Nephron progenitor cell (in vitro differentiated cells): Measurements from ENCODE around the gene RBMS1.

Experiments used
- DNase-seq: peaks from one replicate; pipeline ENCODE4 v3.0.0; 2021
- H3K27ac Mint-ChIP-seq: 2 replicates; pipeline ENCODE4 v1.8.0; 2021; ENCODE audit warnings: mild to moderate bottlenecking, moderate library complexity, mixed read lengths
- H3K27me3 Mint-ChIP-seq: 2 replicates; pipeline ENCODE4 v1.8.0; 2021; ENCODE audit warnings: mild to moderate bottlenecking, low read depth, mixed read lengths; ENCODE audit not compliant: poor library complexity
- H3K36me3 Mint-ChIP-seq: 2 replicates; pipeline ENCODE4 v1.8.0; 2021; ENCODE audit warnings: low read depth, mixed read lengths
- H3K4me1 Mint-ChIP-seq: 2 replicates; pipeline ENCODE4 v1.8.0; 2021; ENCODE audit warnings: mixed read lengths
- H3K4me3 Mint-ChIP-seq: 2 replicates; pipeline ENCODE4 v1.8.0; 2021; ENCODE audit warnings: mild to moderate bottlenecking, moderate library complexity, mixed read lengths
- H3K9me3 Mint-ChIP-seq: 2 replicates; pipeline ENCODE4 v1.8.0; 2021; ENCODE audit warnings: mild to moderate bottlenecking, moderate library complexity, mixed read lengths
- CTCF ChIP-seq: fragments of 200-600 bp; sonication (generic); IDR thresholded peaks from 2 replicates; pipeline ENCODE4 v1.5.0; 2021; ENCODE audit warnings: antibody characterized with exemption

RBMS1 gene

GRCh38 chr2:160377204-160377995 lies 116.2 kb downstream of the RBMS1 start:
- Mint-ChIP-seq H3K4me1 (peaks cover 64% of the 10 kb centered on the region), H3K27me3 (no peaks in the 10 kb centered on the region)
- no peak for TF ChIP-seq CTCF

GRCh38 chr2:160376576-160376975 lies 117.0 kb downstream of the RBMS1 start:
- Mint-ChIP-seq H3K4me3 (no peak overlapping the region), H3K4me1 (peaks cover 69% of the 10 kb centered on the region), H3K27me3 (no peaks in the 10 kb centered on the region), H3K9me3 (no peaks in the 10 kb centered on the region), H3K27ac (no peak overlapping the region), H3K36me3 (peaks cover 6% of the 10 kb centered on the region)
- no peak for DNase-seq
- TF ChIP-seq CTCF: no peak

More at GRCh38 chr2:160377204-160377995, 116.2 kb downstream of the RBMS1 start:
- peak overlapping the region; percentile 27 for H3K27ac Mint-ChIP-seq
- H3K4me3 Mint-ChIP-seq: no peak overlapping the region
- no peak for DNase-seq
- H3K36me3 Mint-ChIP-seq: peaks cover 6% of the 10 kb centered on the region
- H3K9me3 Mint-ChIP-seq: no peaks in the 10 kb centered on the region

- Mint-ChIP-seq H3K9me3 (no peaks in the 10 kb centered on the region), H3K36me3 (peaks cover 6% of the 10 kb centered on the region), H3K27me3 (no peaks in the 10 kb centered on the region), H3K4me3 (no peak overlapping the region), H3K27ac (peak overlapping the region; percentile 48), H3K4me1 (peaks cover 67% of the 10 kb centered on the region)
- DNase-seq: no peak
- no peak for TF ChIP-seq CTCF
Observed at GRCh38 chr2:160375802-160376469, 117.7 kb downstream of the RBMS1 start.

GRCh38 chr2:160375037-160375436 lies 118.6 kb downstream of the RBMS1 start:
- Mint-ChIP-seq H3K4me1 (peaks cover 62% of the 10 kb centered on the region), H3K9me3 (no peaks in the 10 kb centered on the region), H3K27me3 (peaks cover 1% of the 10 kb centered on the region), H3K36me3 (peaks cover 6% of the 10 kb centered on the region), H3K27ac (no peak overlapping the region), H3K4me3 (no peak overlapping the region)
- TF ChIP-seq CTCF: no peak
- no peak for DNase-seq

GRCh38 chr2:160373666-160374065 lies 119.9 kb downstream of the RBMS1 start:
- no peak for DNase-seq
- no peak overlapping the region for H3K4me3 Mint-ChIP-seq
- H3K4me1 Mint-ChIP-seq: peaks cover 71% of the 10 kb centered on the region
- H3K27me3 Mint-ChIP-seq: peaks cover 3% of the 10 kb centered on the region
- H3K27ac Mint-ChIP-seq: peak overlapping the region; percentile 85
- TF ChIP-seq CTCF: no peak
- H3K36me3 Mint-ChIP-seq: peaks cover 6% of the 10 kb centered on the region
- H3K9me3 Mint-ChIP-seq: no peaks in the 10 kb centered on the region
